GM21737 (cell line): ENCODE measurements around the gene PI4K2A.

ENCODE experiments used
- ATAC-seq: cut with Tn5 transposase; IDR thresholded peaks from one replicate; pipeline ENCODE4 v1.9.1; 2021; ENCODE audit warnings: mild to moderate bottlenecking, moderate library complexity; ENCODE audit not compliant: unreplicated experiment

The PI4K2A gene

DNA sequence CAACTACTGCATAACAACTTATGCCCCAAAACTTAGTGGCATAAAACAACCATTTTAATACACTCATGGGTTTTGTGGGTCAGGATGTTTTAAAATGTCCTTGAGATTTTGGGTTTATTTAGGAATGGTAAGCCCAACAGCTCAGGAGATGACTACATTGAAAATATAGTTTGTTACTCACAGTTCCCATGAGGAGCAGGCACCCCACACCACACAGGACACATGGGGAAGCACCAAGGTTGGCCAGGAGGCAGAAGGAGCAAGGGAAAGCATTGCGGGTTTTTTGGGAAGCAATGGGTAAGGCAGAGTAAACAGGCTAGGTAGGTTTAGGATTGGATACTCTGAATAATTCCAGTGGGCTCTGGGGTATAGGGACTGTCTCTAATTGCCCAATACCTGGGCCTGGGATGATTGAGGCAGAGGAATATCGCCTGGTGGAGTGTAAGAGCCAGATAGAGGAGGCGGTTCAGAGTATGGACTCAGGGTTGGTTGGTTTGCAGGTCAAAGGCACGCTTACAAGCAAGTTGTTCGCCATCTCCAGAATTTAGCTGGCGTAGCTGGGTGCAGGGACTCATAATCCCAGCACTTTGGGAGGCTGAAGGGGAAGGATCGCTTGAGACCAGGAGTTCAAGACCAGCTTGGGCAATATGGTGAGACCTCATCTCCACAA is 63.1 kb downstream of the PI4K2A start:
- no peak for ATAC-seq

- no peak for ATAC-seq
Measured at GRCh38 chr10:97704341-97704740, 63.9 kb downstream of the PI4K2A start.

DNA sequence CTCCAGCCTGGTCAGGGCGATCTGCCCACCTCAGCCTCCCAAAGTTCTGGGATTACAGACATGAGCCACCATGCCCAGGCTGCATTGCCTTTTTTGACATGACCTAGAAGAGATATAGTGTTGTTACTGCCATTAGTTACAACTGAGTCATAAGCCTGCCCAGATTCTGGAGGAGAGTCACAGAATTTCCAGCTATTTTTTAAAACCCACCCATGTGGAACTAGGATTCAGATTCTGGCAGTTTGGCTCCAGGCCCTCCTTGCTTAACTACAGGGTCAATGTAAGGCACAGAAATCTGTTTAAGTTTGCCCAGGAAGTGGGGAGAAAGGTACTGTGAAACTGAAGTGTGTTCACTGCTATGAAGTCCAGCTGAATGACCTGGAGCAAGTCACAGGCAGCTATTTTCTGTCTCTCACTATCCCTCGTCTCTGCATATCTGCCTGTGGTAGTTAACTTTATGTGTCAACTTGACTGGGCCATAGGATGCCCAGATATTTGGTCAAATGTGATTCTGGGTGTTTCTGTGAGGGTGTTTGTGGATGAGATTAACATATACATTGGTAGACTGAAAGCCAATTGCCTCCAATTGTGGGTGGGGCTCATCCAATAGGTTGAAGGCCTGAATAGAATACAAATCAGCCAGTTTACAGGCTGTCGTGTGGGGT is 64.7 kb downstream of the PI4K2A start:
- no peak for ATAC-seq

GRCh38 chr10:97707134-97707861 is 66.8 kb downstream of the PI4K2A start:
- ATAC-seq = no peak

DNA sequence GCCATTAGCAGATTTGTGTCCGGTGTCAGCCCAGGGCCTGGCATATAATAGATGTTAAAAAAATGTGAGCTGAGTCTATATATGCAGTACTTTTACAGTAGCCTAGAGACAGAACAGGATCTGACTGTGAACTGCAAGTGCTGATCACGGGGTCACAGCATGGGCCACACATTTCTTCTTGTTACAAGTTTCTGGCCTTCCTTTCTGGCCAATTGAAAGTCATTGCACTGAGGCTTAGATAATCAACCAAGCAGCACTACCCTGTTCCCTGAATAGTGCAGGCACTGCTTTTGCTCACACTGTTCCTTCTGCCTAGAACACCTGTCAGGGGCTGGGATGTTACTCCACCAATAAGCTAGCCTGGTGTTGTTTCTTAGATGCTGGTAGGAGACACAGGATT is 67.7 kb downstream of the PI4K2A start:
- no peak for ATAC-seq

- no peak for ATAC-seq
Measured at GRCh38 chr10:97708976-97709946, 68.8 kb downstream of the PI4K2A start.

DNA sequence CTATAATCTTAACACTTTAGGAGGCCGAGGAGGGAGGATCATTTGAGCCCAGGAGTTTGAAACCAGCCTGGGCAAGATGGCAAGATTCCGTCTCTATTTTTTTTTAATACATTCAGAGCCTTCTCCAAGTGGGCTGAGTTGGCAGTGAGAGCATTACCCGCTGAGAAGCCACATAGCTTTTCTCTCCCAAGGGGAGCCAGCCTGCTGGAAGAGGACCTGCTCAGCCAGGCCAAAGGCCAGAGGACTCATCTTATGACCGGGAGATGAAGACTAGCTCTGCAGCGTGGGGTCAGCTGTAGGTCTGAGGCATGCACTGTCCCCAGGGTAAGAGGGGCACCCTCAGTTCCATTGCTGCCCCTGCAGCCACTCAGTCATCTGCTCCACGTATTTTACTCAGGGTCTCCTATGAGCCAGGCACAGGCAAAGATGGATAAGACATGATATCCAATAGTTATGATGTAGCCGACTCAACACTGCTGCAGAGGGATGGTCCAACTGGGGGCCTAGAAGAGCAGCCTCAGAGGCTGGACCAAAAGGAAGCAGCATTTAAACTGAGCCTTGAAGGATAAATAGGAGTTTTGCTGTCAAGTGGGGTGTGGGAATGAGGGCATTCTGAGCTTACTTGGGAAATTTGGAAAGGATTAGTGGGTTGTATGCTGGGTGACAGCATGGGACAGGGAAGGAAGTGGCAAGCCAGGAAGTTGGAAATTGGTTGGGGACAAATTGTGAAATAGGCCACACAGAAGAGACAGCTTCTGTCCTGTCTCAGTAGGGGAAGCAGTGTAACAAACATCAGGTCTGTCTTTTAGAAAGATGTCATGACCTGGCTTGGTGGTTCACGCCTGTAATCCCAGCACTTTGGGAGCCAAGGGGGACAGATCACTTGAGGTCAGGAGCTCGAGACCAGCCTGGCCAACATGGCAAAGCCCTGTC is 71.4 kb downstream of the PI4K2A start:
- ATAC-seq = no peak

DNA sequence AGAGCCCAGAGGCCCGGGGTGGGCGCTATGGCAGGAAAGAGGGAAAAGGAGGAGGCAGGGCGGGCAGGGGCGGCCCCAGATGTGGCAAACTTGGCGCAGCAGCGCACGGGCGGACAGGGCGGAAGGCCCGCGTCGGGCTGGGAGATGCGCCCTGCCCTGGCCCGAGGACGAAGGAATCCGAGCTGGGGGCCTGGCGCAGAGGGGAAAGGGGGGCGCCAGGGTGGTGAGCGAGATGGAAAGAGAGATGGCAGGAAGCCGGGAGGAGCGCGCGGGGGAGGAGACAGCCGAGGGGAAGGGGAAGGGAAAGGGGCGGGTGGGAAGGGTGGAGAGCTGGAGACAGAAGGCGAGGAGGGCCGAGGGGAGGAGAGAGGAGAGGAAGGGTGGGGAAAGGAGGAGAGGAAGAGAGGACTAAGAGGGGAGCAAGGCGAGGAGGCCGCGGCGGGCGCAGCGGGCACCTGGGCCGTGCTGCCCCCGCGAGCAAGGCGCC is 72.9 kb downstream of the PI4K2A start, which contains the start of gene MARVELD1:
Gene MARVELD1, plus strand, starts transcription at position 392 of the 487 bp plus-strand sequence. CDS start 147 bp downstream, outside the sequence.
- no peak for ATAC-seq

DNA sequence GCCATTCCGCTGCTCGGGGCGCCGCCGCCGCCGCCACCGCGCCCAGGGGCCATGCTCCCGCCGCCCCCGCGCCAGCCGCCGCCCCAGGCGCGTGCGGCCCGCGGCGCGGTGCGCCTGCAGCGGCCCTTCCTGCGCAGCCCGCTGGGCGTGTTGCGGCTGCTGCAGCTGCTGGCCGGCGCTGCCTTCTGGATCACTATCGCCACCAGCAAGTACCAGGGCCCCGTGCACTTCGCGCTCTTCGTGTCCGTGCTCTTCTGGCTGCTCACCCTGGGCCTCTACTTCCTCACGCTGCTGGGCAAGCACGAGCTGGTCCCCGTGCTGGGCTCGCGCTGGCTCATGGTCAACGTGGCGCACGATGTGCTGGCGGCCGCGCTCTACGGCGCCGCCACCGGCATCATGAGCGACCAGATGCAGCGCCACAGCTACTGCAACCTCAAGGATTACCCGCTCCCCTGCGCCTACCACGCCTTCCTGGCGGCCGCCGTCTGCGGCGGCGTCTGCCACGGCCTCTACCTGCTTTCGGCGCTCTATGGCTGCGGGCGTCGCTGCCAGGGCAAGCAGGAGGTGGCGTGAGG is 73.4 kb downstream of the PI4K2A start:
- ATAC-seq = peak; percentile 79

GRCh38 chr10:97714401-97715258 is 74.2 kb downstream of the PI4K2A start:
- peak; percentile 24 for ATAC-seq

GRCh38 chr10:97715259-97715874 is 74.9 kb downstream of the PI4K2A start:
- no peak for ATAC-seq

GRCh38 chr10:97717627-97718026 is 77.2 kb downstream of the PI4K2A start:
- no peak for ATAC-seq

DNA sequence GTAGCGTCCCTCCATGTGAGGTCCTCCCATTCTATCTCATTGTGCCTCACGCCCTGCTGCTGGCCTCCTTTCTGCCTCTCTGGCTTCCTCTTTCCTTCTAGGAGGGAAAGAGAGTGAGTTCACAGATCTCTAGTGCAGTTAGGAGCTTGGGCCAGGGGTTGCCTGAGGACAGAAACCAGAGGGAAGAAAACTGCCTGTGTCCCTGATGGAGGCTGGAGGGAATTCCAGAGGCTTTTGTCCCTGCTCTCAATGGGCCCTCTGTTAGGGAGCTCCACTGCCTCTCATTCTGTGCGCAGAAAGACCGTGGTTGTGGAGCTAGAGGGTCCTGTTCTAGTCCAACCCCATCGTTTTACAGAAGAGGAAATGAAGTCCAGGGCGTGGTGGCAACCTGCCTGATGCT is 77.7 kb downstream of the PI4K2A start:
- no peak for ATAC-seq

DNA sequence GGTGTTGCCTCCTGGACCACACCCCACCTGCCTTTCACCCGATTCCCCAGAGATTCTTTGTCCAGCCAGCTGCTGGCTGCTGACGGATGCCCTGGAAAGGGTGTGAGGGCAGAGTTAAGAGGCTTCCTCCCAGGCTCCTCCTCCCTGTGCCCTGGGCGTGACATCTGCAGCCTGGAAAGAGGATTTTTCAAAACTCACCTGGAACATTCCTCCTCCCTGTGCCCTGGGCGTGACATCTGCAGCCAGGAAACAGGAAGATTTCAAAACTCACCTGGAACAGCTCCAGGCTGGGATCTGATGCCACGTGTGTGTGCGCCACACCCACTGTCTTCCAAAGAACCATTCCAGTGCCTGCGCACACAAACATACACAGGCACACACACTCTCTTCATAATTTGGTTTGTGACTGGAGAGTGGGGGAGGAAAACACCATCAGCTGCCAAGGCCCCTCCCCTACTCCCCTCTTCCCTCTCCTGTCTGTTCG is 78.2 kb downstream of the PI4K2A start:
- no peak for ATAC-seq

DNA sequence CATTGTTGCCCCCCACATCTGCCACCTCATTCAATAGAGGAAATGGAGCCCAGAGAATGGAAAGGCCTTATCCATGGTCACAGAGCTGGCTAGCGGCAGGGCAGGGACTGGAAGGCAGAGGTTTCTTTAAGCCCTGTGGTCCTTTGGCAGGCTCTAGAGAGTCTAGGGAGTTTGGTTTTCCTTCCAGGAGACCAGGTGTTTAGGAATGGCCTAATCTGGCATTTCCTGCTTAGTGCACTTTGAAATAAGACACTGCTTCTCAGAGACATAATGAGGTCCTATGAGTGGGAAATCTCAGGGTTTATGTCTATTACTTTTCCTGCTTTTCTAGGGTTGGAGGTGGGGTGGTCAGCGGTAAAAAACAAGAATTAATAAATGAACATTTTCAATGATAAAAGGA is 79.1 kb downstream of the PI4K2A start:
- ATAC-seq = no peak

DNA sequence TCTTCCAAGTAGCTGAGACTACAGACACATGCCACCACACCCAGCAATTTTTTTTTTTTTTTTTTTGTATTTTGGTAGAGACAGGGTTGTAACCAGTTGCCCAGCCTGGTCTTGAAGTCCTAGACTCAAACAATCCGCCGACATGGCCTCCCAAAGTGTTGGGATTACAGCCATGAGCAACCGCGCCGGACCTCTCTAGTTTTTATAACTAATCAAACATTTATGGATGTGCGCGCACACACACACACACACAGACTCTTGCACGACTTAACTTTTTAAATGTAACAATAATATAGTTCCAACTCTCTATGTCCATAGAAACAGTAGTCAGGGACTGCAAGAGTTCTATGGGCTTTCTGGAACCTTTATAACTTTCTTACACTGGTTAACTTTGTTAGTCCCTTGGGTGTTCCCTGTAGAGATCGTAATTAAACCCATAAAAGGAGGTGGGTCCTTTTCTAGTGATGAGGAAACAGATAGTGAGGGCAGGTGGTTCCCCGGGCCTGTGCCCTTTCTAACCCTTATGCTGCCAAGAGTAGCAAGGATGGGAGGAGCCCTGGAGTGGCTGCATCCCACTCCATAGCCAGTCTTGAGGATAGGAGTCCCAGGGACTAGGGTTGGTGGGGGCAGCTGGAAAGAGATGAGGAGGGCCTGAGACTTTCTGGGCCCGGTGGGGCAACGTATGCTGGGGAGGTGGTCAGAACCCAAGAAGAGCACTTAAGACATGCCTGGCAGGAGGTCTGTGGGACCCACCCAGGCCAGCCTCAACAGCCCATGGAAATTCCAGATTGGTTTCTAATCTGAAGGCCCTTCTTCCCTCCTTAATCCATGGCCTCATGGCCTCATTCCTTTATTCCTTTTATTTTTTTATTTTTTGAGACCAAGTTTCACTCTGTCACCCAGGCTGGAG is 81.7 kb downstream of the PI4K2A start:
- ATAC-seq = no peak

GRCh38 chr10:97723001-97723400 is 82.5 kb downstream of the PI4K2A start:
- ATAC-seq = no peak
